Dermis blood vessel endothelial cell (primary cell): ENCODE data around the gene FANK1. TPM values are rescaled to one million over a fixed set of nuclear protein-coding genes. Genes with fewer than 3 reads are reported as not detected.
"Not testable (repeated sequence)": the region's sequence is repeated elsewhere in the genome, so short reads cannot be mapped to it uniquely, and the experiment has no call there.

ENCODE experiments used
- DNase-seq: peaks from one replicate; pipeline ENCODE4 v3.0.0; 2010
- total RNA-seq: library from RNA; depleted of rRNA; stranded (reverse); fragments of >200 nt; gene quantifications from 2 replicates; pipeline ENCODE4 v1.2.3, GENCODE V29; 2014

FANK1 gene
- total RNA-seq: 0.51 and 0.65 TPM in 2 replicates

- peak; percentile 91 for DNase-seq
Observed at GRCh38 chr10:125896088-125896934, at the start of gene FANK1. TSS of gene FANK1 (plus strand) at chr10:125896564. CDS start at chr10:125896643, 79 bp downstream.

GRCh38 chr10:125846894-125847293 lies 49.5 kb upstream of the FANK1 start:
- DNase-seq: no peak

DNA sequence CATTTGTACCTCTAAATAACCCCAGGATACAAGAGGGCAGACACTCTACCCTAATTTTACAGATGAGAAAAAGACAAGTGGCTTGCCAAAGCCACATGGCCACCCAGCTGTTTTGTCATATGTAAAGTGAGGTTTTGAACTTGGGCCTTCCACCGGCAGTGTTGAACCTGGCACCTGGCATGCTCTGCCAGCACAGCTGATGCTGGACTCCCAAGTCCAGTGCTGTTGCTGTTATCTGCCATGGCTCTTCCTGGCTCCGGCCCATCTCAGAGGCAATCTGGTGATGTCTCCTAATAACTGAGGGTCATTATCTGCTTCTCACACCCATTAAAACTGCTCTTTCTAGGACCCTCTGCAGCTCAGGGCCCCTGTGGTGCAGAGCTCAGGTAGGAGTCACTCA lies 48.0 kb upstream of the FANK1 start:
- DNase-seq: no peak

- no peak for DNase-seq
Observed at GRCh38 chr10:125848857-125849256, 47.5 kb upstream of the FANK1 start.

DNA sequence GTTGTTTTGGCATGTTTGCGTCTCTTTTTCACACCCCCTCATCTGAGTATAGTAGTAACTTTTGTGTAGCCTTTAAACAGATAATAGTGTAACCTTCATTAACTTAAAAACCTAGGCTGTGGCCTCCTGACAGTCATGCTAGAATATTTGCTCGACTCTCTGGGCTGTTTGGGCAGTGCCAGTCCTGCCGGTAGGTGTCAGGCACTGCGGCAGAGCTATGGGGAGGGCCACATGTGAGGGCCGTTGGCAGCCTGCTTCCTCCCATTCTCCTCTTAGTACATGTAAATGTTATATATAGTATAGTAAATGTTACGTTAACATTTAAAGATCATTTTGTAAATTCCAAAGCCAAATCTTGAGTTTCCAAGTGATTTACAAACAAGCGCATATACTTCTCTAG lies 46.9 kb upstream of the FANK1 start:
- peak; percentile 3 for DNase-seq

GRCh38 chr10:125850766-125851731 lies 45.3 kb upstream of the FANK1 start:
- DNase-seq: no peak

DNA sequence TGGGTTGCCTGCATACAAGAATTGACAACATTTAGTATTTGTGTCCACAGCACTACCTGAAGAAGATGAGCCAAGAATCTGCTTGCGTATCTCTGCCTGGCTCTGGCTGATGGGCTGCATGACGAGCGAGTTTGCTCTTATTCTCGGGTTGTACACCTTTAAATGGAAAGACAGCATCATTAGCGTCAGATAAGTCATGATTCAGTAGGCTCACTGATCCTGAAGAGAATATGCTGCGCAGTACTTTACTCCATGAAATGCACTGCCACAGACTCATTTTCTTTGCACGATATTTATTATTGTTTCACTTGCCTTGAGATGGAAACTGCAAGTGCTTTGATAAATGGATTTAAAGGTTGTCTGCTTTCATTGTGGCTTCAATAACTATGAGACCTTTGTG lies 43.9 kb upstream of the FANK1 start:
- DNase-seq: no peak

- DNase-seq: no peak
Observed at GRCh38 chr10:125857185-125857760, 39.1 kb upstream of the FANK1 start.

GRCh38 chr10:125859128-125859817 lies 37.1 kb upstream of the FANK1 start:
- DNase-seq: no peak

GRCh38 chr10:125865120-125865519 lies 31.2 kb upstream of the FANK1 start:
- no peak for DNase-seq

- DNase-seq: no peak
Observed at GRCh38 chr10:125866421-125867029, 29.8 kb upstream of the FANK1 start.

- peak; percentile 78 for DNase-seq
Observed at GRCh38 chr10:125868372-125868975, 27.9 kb upstream of the FANK1 start.

GRCh38 chr10:125871338-125871737 lies 25.0 kb upstream of the FANK1 start:
- DNase-seq: no peak

DNA sequence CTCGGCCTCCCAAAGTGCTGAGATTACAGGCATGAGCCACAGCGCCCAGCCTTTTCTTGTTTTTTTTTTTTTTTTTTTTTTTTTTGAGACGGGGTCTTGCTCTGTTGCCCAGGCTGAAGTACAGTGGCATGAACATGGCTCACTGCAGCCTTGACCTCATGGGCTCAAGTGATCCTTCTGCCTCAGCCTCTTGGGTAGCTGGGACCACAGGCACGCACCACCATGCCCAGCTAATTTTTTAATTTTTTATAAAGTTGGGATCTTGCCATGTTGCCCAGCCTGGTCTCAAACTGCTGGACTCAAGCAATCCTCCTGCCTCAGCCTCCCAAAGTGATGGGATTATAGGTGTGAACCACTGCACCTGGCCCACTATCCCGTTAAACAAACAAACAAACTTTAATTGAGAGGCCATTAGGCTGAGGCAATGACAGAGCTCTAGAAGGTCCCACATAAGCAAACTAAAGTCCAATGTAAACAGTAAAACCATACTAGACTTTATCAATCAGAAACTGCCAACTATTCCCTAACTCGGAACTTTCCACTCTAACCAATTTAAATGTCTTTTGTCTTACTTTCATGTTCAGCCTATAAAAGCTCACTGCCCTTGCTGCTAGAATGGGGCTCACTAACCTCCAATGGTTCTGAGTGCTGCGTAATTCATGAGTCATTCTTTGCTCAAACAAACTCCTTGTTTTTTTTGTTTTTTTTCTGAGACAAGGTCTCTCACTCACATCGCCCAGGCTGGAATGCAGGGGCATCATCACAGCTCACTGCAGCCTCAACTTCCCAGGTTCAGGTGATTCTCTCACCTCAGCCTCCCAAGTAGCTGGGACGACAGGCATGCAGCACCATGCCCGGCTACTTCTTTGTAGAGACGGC lies 17.2 kb upstream of the FANK1 start:
- DNase-seq: peak; percentile 79

DNA sequence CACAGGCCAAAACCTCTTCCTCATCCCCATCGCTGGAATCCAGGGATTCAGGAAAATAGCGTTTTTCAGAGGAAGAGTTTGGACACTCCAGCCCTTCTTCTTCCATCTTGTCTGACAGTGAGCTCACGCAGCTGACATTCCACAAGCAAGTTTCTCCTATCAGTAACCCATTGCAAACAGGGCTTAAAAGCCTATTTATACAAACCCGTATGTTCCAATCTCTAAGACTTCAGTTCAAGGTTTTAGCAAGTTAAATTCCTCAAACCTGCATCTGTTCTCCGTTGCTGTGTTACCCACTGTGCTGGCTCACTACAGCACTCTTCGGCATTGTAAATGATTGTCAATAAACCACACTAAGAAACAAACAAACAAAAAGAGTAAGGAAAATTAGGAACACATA lies 15.6 kb upstream of the FANK1 start:
- DNase-seq: no peak

- no peak for DNase-seq
Observed at GRCh38 chr10:125881192-125881591, 15.2 kb upstream of the FANK1 start, which contains the start of gene DHX32. TSS of gene DHX32 (minus strand) at chr10:125881292. CDS start at chr10:125880824, 468 bp downstream.

DNA sequence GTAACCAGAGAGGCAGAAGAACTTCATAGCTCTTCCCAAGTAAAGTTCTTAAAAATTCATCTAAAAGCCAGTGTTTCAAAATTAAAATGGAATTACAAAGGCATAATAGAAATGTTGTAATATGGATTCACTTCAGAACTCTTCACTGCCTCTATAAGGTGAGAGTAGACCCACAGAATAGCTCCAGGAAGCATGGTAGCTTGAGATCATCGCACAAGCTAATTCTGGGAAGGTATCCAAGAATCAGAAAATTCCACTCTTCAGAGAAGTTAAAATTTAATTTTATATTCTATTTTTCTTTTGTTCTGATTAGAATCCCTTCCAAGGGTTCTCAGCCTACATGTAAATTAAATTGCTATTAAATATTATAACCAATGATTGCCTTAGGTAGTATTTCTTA lies 13.8 kb upstream of the FANK1 start:
- peak; percentile 52 for DNase-seq

DNA sequence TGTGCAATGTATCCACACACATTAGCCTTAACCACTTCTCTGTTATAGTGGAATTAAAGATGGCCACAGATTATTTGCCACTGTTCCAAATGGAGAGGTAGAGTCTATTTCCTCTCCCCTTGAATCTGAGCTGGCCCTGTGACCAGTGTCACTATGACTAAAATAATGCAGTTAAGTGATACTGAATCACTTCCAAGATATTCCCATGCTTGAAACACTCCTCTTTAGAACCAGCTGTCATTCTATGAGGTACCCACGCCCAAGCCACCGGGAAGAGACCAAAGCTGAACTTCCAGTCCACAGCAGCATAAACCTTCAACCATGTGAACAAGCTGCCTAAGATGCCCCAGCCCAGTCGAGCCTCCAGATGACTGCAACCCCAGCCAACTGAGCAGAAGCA lies 13.2 kb upstream of the FANK1 start:
- no peak for DNase-seq

- DNase-seq: no peak
Observed at GRCh38 chr10:125886914-125887512, 9.4 kb upstream of the FANK1 start.

GRCh38 chr10:125889441-125889840 lies 6.9 kb upstream of the FANK1 start:
- DNase-seq: not testable (repeated sequence)
